AG04450 (cell line): ENCODE results near the gene PFDN1. TPM values are rescaled to one million over a fixed set of nuclear protein-coding genes. Genes with fewer than 3 reads are reported as not detected.

Experiments
- CTCF ChIA-PET: fragments of 300-600, 350-600 bp; formaldehyde crosslinking; extraction: SDS; loops from one replicate; lab custom pipeline; 2022; ENCODE audit warnings: antibody characterized with exemption, inconsistent platforms; lab: Charles Lee
- POLR2A ChIA-PET: fragments of 350-600 bp; formaldehyde crosslinking; extraction: SDS; loops from one replicate; lab custom pipeline; 2021; ENCODE audit warnings: antibody characterized with exemption, inconsistent platforms; lab: Yijun Ruan, JAX
- DNase-seq: peaks from one replicate; pipeline ENCODE4 v3.0.0-alpha.2; 2011; ENCODE audit warnings: low read depth, low spot score
- H3K27ac ChIP-seq: one replicate; pipeline ENCODE4 v1.5.1; 2012; ENCODE audit warnings: low read depth, low read length, control low read depth
- H3K27me3 ChIP-seq: one replicate; pipeline ENCODE4 v1.6.0; 2012; ENCODE audit warnings: low read length; ENCODE audit not compliant: control insufficient read depth, insufficient read depth
- H3K4me3 ChIP-seq: 2 replicates; pipeline ENCODE4 v1.5.1; 2011; ENCODE audit warnings: mild to moderate bottlenecking, low read depth, low read length, control low read depth
- H3K9me3 ChIP-seq: 2 replicates; pipeline ENCODE4 v1.5.1; 2012; ENCODE audit warnings: low read length; ENCODE audit not compliant: control insufficient read depth, insufficient read depth
- CTCF ChIP-seq: IDR thresholded peaks from 2 replicates; pipeline ENCODE4 v1.5.1; 2011; ENCODE audit warnings: low read depth, low read length, control low read depth, inconsistent platforms
- polyA plus RNA-seq: library from polyadenylated mRNA; depleted of rRNA; stranded (reverse); fragments of >200 nt; gene quantifications from 2 replicates; pipeline ENCODE4 v1.2.3, GENCODE V29; 2011

PFDN1 gene
- polyA plus RNA-seq, 1 experiment = 112 TPM

GRCh38 chr5:140292212-140293036 lies 10.5 kb downstream of the PFDN1 start:
- Histone ChIP-seq H3K9me3 (no peaks in the 10 kb centered on the region), H3K27ac (no peak overlapping the region), H3K27me3 (no peaks in the 10 kb centered on the region), H3K4me3 (no peak overlapping the region)
- CTCF ChIA-PET = interaction anchor here (0.6 to 1.4 kb wide), 5 partner anchors 48 to 60 kb away, joined by 3 to 5 read pairs (median 4); partner anchors contain the start of gene HBEGF
- TF ChIP-seq CTCF = no peak
- POLR2A ChIA-PET = interaction anchor here (0.8 to 0.9 kb wide), 2 partner anchors 30 to 54 kb away, joined by 3 to 5 read pairs; partner anchors contain the start of gene HBEGF
- no peak for DNase-seq

GRCh38 chr5:140287801-140288521 lies 14.9 kb downstream of the PFDN1 start:
- no peak overlapping the region for H3K27ac ChIP-seq
- H3K4me3 ChIP-seq = no peak overlapping the region
- POLR2A ChIA-PET = interaction anchor here (0.6 to 0.7 kb wide), 2 partner anchors 23 to 59 kb away, joined by 3 to 5 read pairs; partner anchors contain the start of gene HBEGF
- no peak for DNase-seq
- no peak for TF ChIP-seq CTCF
- H3K27me3 ChIP-seq = no peaks in the 10 kb centered on the region
- H3K9me3 ChIP-seq = no peaks in the 10 kb centered on the region
- CTCF ChIA-PET = interaction anchor here (1.4 kb wide), 1 partner anchor 64 kb away, joined by 4 read pairs; no protein-coding TSS in a partner anchor

- Histone ChIP-seq H3K4me3 (no peak overlapping the region), H3K9me3 (no peaks in the 10 kb centered on the region), H3K27ac (no peak overlapping the region), H3K27me3 (no peaks in the 10 kb centered on the region)
- ChIA-PET CTCF (interaction anchor here (0.5 to 0.7 kb wide), 3 partner anchors 47 to 150 kb away, joined by 3 to 4 read pairs (median 3); no protein-coding TSS in a partner anchor), POLR2A (interaction anchor here (0.7 kb wide), 1 partner anchor 410 kb away, joined by 5 read pairs; no protein-coding TSS in a partner anchor)
- no peak for DNase-seq
- no peak for TF ChIP-seq CTCF
Observed at GRCh38 chr5:140286424-140286823, 16.5 kb downstream of the PFDN1 start.

GRCh38 chr5:140284013-140284412 lies 18.9 kb downstream of the PFDN1 start:
- Histone ChIP-seq H3K9me3 (no peaks in the 10 kb centered on the region), H3K27me3 (no peaks in the 10 kb centered on the region), H3K4me3 (no peak overlapping the region), H3K27ac (no peak overlapping the region)
- ChIA-PET POLR2A (no interaction called here), CTCF (interaction anchor here (1.2 to 2.4 kb wide), 3 partner anchors 68 to 89 kb away, joined by 3 to 9 read pairs (median 6); no protein-coding TSS in a partner anchor)
- no peak for DNase-seq
- TF ChIP-seq CTCF = no peak
